ENCODE measurements around the gene ISM1. TPM values are rescaled to one million over a fixed set of nuclear protein-coding genes. Genes with fewer than 3 reads are reported as not detected.

Gene ISM1
- total and polyA plus RNA-seq, 10 donors: 0.46 to 19.5 (median 10.6) TPM

DNA sequence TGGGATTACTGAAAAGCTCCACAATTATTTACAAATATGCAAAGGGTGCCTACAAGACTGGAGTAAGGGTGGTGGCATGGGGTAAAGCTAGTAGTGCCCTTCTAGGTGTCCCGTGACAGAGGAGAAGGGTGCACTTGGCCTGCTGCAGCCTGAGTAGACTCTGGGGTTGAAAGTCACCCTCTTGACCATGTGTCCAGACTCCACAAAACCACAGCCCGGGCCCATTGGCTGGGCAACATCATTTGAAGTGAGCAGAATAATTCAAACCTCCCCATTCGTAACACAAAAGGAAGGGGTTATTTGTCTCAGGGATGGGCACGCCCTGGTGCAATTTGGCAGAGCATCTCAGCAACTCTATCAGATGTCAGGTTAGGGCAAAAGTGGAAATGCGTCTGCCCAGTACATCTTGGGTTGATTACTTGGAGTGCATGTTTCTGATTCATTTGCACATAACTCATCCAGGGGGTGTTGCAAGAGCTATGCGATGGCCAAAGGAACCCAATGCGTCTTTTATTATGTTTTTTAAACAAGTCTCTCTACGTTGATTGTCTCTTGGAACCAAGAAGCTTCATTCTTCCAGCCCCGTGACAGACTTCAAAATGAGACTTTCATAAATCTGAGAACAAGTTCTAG, 56.7 kb downstream of the ISM1 start:
- Histone ChIP-seq H3K4me3 (no peak overlapping the region), H3K27me3 (replicated peaks in 1 of 7) (peaks cover 0 to 24% (median 0%) of the 10 kb centered on the region in 7 donors), H3K36me3 (no peaks in the 10 kb centered on the region), H3K27ac (no peak overlapping the region), H3K4me1 (no peaks in the 10 kb centered on the region), H3K9me3 (peaks cover 0 to 5% (median 0%) of the 10 kb centered on the region in 8 donors)
- intact Hi-C loops (cut with DNase I; ENCODE audit: low total_unique reads): no loop called here
- WGBS, 5 donors: 89 to 91% (median 90%) methylated on average over 9 of the region's 9 CpGs
- DNase-seq: no peak
- TF ChIP-seq POLR2A (IDR thresholded peaks at IDR 0.05): no peak
- TF ChIP-seq, protein P1, sequence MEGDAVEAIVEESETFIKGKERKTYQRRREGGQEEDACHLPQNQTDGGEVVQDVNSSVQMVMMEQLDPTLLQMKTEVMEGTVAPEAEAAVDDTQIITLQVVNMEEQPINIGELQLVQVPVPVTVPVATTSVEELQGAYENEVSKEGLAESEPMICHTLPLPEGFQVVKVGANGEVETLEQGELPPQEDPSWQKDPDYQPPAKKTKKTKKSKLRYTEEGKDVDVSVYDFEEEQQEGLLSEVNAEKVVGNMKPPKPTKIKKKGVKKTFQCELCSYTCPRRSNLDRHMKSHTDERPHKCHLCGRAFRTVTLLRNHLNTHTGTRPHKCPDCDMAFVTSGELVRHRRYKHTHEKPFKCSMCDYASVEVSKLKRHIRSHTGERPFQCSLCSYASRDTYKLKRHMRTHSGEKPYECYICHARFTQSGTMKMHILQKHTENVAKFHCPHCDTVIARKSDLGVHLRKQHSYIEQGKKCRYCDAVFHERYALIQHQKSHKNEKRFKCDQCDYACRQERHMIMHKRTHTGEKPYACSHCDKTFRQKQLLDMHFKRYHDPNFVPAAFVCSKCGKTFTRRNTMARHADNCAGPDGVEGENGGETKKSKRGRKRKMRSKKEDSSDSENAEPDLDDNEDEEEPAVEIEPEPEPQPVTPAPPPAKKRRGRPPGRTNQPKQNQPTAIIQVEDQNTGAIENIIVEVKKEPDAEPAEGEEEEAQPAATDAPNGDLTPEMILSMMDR (IDR thresholded peaks at IDR 0.05 in 8 of 11, conservative IDR thresholded peaks at IDR 0.05 in 3 of 11): no peak
- TF ChIP-seq POLR2AphosphoS5 (IDR thresholded peaks at IDR 0.05): no peak

DNA sequence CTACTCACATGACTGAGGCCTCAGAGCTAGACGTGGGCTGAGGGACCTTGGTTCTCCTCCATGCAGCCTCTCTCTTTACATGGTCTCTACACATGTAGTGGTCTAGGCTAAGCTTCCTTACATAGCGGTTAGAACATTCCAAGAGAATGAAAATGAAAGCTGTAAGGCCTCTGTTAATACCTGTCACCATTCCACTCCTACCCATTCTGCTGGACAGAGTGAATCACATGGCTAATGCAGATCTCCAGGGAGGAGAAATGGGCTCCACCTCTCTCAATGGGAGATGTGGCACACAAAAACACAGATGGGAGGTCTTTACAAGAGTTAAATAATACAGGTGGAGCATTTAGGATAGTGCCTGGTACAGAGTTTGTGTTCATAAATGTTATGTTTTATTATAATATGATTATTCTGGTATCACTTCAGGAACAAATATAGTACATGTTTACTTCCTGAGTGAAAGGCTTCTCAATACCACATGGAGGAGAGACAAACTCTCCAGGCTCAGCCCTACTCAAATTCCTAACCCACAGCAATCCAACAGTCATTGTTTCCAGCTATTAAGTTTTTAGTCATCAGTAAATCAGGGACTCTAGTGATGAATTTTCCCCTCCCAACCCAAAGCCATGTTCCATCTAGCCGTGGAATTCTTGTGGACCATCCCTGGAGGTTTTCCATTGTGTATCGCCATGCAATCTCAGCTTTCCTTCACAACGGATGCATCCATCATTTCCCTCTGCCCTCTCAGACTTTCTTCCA, 57.9 kb downstream of the ISM1 start:
- Histone ChIP-seq H3K4me1 (no peaks in the 10 kb centered on the region), H3K9me3 (peaks cover 0 to 5% (median 0%) of the 10 kb centered on the region in 8 donors), H3K27me3 (replicated peaks in 1 of 7) (peaks cover 0 to 22% (median 0%) of the 10 kb centered on the region in 7 donors), H3K36me3 (no peaks in the 10 kb centered on the region), H3K4me3 (no peak overlapping the region), H3K27ac (no peak overlapping the region)
- TF ChIP-seq, protein P1 (IDR thresholded peaks at IDR 0.05 in 8 of 11, conservative IDR thresholded peaks at IDR 0.05 in 3 of 11): no peak
- TF ChIP-seq POLR2AphosphoS5 (IDR thresholded peaks at IDR 0.05) (no peak), POLR2A (IDR thresholded peaks at IDR 0.05) (no peak)
- no peak for DNase-seq
- intact Hi-C loops (cut with DNase I; ENCODE audit: low total_unique reads): no loop called here
- WGBS, 5 donors: 77 to 96% (median 89%) methylated on average over 5 of the region's 5 CpGs

DNA sequence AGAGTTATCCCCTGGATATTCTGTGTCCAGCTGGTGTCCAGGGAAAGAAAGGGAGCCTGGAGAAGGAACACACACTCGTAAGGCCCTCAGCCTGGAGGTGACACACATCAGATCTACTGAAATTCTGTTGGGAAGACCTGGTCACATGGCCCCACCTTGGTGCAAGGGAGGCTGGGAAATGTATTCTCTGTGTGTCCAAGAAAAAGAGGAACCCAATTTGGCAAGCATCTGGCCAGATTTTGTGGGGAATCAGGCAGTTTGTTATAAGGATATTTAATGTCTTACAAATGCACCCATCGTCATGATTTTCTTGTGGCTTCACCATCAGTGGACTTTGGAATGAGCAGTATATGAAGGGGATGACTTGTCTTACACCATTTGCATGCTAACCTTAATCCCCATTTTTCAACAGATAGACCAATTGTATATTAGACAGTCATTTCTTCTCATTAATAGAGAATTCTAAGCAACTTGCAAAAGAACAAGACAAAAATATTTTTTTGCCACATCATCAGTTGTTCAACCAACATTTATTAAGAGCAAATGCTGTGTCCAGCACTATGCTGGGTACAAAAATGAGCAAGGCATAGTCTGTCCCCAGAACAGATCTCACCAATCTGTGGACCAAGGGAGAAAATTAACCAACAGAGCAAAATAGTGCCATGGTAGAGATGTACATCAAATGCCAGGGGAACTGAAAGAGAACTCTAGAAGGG, 59.7 kb downstream of the ISM1 start:
- TF ChIP-seq POLR2AphosphoS5 (IDR thresholded peaks at IDR 0.05) (no peak), POLR2A (IDR thresholded peaks at IDR 0.05) (no peak)
- TF ChIP-seq, protein P1 (IDR thresholded peaks at IDR 0.05 in 8 of 11, conservative IDR thresholded peaks at IDR 0.05 in 3 of 11): no peak
- intact Hi-C loops (cut with DNase I; ENCODE audit: low total_unique reads): no loop called here
- WGBS, 5 donors: 88 to 98% (median 95%) methylated on average over 2 of the region's 2 CpGs

More for the DNA sequence above, 59.7 kb downstream of the ISM1 start:
- H3K27ac ChIP-seq: no peak overlapping the region
- no peak for DNase-seq
- H3K4me1 ChIP-seq: no peaks in the 10 kb centered on the region
- H3K9me3 ChIP-seq: peaks cover 0 to 5% (median 0%) of the 10 kb centered on the region in 8 donors
- no peaks in the 10 kb centered on the region for H3K36me3 ChIP-seq
- H3K27me3 ChIP-seq (replicated peaks in 1 of 7): peaks cover 0 to 7% (median 0%) of the 10 kb centered on the region in 7 donors
- no peak overlapping the region for H3K4me3 ChIP-seq
